ENCODE measurements around the gene OR13C8.
"Not testable (repeated sequence)": the region's sequence is repeated elsewhere in the genome, so short reads cannot be mapped to it uniquely, and the experiment has no call there.

Gene OR13C8, protein sequence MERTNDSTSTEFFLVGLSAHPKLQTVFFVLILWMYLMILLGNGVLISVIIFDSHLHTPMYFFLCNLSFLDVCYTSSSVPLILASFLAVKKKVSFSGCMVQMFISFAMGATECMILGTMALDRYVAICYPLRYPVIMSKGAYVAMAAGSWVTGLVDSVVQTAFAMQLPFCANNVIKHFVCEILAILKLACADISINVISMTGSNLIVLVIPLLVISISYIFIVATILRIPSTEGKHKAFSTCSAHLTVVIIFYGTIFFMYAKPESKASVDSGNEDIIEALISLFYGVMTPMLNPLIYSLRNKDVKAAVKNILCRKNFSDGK

GRCh38 chr9:104568868-104569267, at the start of gene OR13C8:
Gene OR13C8, plus strand, starts transcription at chr9:104569168. Its CDS starts 0 bp downstream, at chr9:104569168.
- DNase-seq (ENCODE audit: low read depth in 1 of 2, low spot score in 1 of 2): no peak

GRCh38 chr9:104520241-104520640, 48.7 kb upstream of the OR13C8 start:
- not testable (repeated sequence) for DNase-seq (ENCODE audit: low read depth in 1 of 2, low spot score in 1 of 2)

DNA sequence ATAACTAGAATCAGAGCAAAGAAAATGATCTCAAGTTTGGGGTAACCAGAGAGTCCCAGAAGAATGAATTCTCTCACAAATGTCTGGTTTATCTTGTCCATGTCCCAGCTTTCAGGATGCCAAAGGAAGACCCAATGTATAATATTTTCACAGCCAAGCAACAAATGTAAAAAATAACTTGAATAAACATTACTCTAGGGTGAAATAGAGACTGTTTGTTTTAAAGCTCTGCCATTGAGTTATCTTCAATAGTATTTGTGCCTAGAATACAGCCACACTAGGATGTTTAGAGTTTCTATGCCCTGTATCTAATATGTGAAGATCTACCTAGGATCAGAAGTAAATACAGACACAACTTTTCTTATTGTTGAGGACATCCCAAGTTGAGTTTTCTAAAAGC, 41.9 kb upstream of the OR13C8 start, which contains the start of gene OR13C4:
OR13C4 (minus strand) TSS at position 101 of the 400 bp plus-strand sequence; CDS start at position 101, 0 bp downstream.
- DNase-seq (ENCODE audit: low read depth in 1 of 2, low spot score in 1 of 2): no peak

GRCh38 chr9:104536756-104537155, 32.2 kb upstream of the OR13C8 start, which contains the start of gene OR13C3:
Gene OR13C3, minus strand, starts transcription at chr9:104536856. Its CDS starts 133 bp downstream, at chr9:104536723.
- no peak for DNase-seq (ENCODE audit: low read depth in 1 of 2, low spot score in 1 of 2)

GRCh38 chr9:104539275-104539674, 29.7 kb upstream of the OR13C8 start:
- no peak for DNase-seq (ENCODE audit: low read depth in 1 of 2, low spot score in 1 of 2)

DNA sequence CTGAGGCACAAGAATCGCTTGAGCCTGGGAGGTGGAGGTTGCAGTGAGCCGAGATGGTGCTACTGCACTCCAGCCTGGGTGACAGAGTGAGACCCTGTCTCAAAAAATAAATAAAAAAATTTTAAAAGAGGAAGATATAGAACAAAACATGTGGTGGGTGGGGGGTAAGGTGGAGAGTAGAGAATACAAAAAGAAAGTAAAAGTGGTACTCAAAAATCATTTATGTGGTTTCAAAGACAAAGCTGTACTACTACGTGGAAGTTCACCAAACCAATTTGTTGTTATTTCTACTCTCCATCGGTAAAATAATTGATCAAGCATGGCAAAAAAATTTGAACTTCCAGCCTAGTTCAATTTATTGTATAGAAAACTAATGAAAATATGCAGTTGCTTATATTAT, 24.3 kb upstream of the OR13C8 start:
- no peak for DNase-seq (ENCODE audit: low read depth in 1 of 2, low spot score in 1 of 2)

DNA sequence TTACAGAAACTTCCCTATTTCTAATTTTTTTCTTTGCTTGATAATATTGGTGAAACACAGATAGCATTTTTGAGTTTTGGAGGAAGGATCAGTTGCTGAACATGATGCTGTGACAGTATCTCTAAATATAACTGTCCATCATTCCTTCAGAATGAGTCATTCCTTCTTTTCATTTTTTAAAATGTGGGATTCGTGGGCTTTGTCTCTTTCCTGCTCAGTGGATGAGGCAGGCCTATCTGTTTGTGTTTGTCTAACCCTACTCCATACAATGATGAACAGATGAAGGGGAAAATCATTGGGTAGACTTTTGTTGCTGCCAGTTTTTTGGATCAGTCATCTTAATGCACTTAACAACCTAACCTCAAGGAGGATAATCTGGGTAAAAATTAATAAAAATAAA, 15.7 kb upstream of the OR13C8 start:
- no peak for DNase-seq (ENCODE audit: low read depth in 1 of 2, low spot score in 1 of 2)

GRCh38 chr9:104555521-104555920, 13.4 kb upstream of the OR13C8 start:
- no peak for DNase-seq (ENCODE audit: low read depth in 1 of 2, low spot score in 1 of 2)

- no peak for DNase-seq (ENCODE audit: low read depth in 1 of 2, low spot score in 1 of 2)
Measured at GRCh38 chr9:104556830-104557634, 11.9 kb upstream of the OR13C8 start.

- no peak for DNase-seq (ENCODE audit: low read depth in 1 of 2, low spot score in 1 of 2)
Measured at GRCh38 chr9:104564358-104564757, 4.6 kb upstream of the OR13C8 start.

DNA sequence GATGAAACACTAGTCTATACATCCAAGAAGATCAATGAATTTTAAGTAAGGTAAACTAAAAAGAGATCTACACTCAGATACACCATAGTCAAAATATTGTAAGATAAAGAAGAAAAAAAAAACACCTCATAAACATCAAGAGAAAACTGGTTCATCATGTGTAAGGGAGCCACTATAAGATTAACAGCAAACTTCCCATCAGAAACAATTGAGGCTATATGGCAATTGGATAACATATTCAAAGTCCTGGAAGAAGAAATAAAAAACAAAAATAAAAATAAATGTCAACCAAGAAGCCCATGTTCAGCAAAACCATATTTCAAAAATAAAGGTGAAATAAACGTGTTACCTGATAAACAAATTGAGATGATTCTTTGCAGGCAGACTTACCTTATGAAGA, 3.6 kb downstream of the OR13C8 start:
- no peak for DNase-seq (ENCODE audit: low read depth in 1 of 2, low spot score in 1 of 2)

DNA sequence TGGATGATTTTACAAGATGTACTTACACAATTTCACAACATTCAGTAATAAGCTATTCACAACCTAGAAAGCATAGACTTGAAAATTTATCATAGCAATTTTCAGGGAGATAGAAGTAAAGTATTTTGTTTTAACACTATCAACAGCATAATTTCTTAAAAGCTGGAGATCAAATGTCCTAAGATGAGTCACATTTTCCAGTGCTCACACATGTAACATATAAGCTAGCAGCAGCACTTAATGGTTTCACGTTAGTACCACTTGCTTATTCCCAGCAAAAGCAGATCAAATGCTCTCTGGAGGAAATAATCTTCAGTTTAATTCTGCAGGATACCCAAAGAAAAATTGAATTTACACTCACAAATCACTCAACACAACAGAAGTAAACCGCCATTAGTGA, 6.5 kb downstream of the OR13C8 start:
- no peak for DNase-seq (ENCODE audit: low read depth in 1 of 2, low spot score in 1 of 2)

DNA sequence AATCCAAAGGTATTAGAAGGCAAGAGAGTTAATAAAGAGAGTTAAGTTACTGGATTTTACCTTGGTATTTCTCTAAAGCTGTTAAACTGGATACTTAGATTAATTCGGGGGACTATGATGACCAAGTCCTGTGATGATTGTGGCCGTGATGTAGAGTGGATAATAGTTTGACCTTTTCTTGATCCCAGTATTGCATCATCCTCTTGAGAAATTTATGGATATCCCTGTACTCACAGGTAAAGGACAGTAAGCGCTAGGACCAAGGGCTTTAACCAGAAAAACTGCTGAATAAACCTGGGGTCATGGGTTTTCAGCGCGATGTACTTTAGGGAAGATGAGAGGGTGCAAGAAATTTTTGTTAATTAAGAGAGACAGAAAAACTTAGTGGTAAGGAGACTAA, 8.3 kb downstream of the OR13C8 start:
- no peak for DNase-seq (ENCODE audit: low read depth in 1 of 2, low spot score in 1 of 2)

DNA sequence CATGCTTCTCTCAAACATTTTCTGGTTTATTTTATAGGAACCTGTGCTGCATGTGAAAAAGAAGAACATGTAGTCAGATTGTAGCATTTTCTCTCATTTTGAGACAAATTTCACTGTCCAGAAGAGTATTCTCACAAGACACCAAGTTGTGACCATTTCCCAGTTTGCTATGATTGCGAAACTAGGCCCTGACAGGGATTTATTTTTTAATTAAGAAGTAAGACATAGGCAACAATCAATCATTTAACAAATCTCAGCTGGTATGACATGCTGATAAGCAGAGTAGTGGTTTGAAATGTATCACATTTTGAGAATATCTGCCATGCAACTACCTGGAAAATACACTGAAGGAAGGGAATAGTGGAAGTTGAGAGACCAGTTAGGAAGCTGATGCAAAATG, 11.6 kb downstream of the OR13C8 start:
- DNase-seq (ENCODE audit: low read depth in 1 of 2, low spot score in 1 of 2): no peak

DNA sequence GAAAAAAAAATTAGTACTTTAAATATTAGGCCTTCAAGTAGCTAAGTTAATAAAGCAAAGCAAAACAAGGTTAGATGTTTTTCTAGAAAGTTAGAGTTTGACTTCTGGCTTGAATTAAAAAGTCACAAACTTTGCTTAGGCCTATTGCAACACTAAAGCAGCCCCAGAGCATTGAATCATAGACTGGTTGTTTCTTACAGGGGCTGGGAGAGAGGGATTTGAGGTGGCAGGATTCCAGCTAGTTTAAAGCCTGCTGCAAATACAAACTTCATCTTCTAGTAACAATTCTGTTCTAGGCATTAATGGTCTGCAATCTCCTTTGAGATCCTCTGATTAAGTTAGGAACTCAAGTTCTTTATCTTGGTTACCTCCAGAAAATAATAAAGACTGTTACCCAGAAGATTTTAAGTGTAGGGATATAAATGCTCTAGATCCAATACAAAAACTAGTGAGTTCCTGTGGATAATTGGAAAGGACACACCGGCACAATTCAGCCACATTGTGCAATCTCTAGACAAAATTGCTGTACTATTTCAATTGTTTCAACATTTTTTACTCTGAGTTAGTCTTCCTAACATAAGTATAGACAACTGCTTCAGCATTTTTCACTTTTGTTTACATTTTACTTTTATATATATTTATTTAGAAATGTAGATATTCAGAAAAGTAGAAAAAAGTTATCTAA, 17.7 kb downstream of the OR13C8 start:
- DNase-seq (ENCODE audit: low read depth in 1 of 2, low spot score in 1 of 2): no peak

GRCh38 chr9:104589626-104590025, 20.7 kb downstream of the OR13C8 start:
- no peak for DNase-seq (ENCODE audit: low read depth in 1 of 2, low spot score in 1 of 2)

DNA sequence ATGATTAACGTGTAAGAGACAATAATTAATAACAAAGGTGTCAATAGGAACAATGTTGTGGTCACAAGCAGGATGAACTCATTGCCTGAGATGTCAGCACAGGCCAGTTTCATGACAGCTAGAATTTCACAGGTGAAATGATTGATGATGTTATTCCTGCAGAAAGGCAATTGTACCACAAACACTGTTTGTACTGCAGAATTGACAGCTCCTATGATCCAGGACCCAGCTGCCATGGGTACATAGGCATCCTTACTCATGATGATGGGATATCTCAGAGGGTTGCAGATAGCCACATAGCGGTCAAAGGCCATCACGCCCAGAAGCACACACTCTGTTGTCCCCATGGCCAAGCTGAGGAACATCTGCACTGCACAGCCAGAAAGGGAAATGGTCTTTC, 29.8 kb downstream of the OR13C8 start:
- DNase-seq (ENCODE audit: low read depth in 1 of 2, low spot score in 1 of 2): not testable (repeated sequence)

GRCh38 chr9:104599313-104599712, 30.3 kb downstream of the OR13C8 start, which contains the start of gene OR13C5:
Gene OR13C5, minus strand, starts transcription at chr9:104599413. Its CDS starts 0 bp downstream, at chr9:104599413.
- not testable (repeated sequence) for DNase-seq (ENCODE audit: low read depth in 1 of 2, low spot score in 1 of 2)

DNA sequence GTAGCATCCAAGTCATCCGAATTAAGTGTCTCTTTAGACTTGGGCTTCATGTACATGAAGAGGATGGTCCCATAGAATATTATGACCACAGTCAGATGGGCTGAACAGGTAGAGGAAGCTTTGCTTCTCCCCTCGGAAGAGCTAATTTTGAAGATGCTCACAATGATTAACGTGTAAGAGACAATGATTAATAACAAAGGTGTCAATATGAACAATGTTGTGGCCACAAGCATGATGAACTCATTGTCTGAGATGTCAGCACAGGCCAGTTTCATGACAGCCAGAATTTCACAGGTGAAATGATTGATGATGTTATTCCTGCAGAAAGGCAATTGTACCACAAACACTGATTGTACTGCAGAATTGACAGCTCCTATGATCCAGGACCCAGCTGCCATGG, 35.8 kb downstream of the OR13C8 start:
- DNase-seq (ENCODE audit: low read depth in 1 of 2, low spot score in 1 of 2): no peak

DNA sequence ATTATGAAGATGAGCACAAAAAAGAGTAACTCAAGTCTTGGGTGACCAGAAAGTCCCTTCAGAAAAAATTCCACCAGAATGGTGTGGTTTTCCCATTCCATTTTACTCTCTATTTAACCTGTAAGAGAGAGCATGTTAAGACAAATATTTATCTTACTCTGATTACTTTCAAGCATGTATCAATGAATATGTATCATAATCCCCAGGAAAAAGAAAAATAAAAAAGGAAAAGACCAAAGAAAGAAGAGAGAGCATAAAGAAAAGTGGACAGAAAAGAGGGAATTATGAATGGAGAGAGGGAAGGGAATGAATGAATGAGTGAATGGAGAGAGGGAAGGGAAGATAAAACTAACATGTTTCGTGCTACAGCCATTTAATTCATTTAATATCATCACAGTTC, 36.6 kb downstream of the OR13C8 start, which contains the start of gene OR13C2:
OR13C2 (minus strand) TSS at position 101 of the 400 bp plus-strand sequence; CDS start at position 101, 0 bp downstream.
- not testable (repeated sequence) for DNase-seq (ENCODE audit: low read depth in 1 of 2, low spot score in 1 of 2)

DNA sequence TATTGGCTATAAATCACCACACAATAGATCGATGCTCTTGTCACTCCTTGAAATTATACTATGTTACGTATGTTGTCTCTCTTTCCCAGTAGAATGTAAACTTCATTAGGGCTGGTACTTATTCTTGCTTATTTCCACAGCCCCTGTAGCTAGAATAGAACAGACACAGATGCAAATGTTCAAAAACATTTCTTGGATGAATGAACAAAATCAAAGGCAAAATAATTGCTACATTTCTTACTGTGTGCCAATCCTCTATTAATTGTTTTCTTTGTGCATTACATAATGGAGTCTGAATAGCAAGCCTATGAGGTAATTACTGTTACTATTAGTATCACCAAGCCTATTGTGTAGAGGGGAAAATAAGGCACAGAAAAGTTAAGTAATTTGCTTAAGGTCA, 37.2 kb downstream of the OR13C8 start:
- no peak for DNase-seq (ENCODE audit: low read depth in 1 of 2, low spot score in 1 of 2)

Measured in stimulated activated CD4-positive, alpha-beta T cell treated with anti-CD3 and anti-CD28 coated beads, Interleukin-15, amount 100 ng/mL, for 1 hour (primary cell).